Myocyte (in vitro differentiated cells): Measurements from ENCODE around the gene TBC1D22A. TPM values are rescaled to one million over a fixed set of nuclear protein-coding genes. Genes with fewer than 3 reads are reported as not detected.
"Not testable (repeated sequence)": the region's sequence is repeated elsewhere in the genome, so short reads cannot be mapped to it uniquely, and the experiment has no call there.

ENCODE experiments used
- DNase-seq: peaks from one replicate; pipeline ENCODE4 v3.0.0-alpha.2; 2012; ENCODE audit warnings: low read depth
- total RNA-seq: library from RNA; depleted of rRNA; stranded (reverse); fragments of >200 nt; gene quantifications from 2 replicates; pipeline ENCODE4 v1.2.3, GENCODE V29; 2014

Gene TBC1D22A
- total RNA-seq, 1 donor from 2014 or later, result 15.9 TPM

- DNase-seq, result no peak
Observed at GRCh38 chr22:47111626-47112581, 349.5 kb downstream of the TBC1D22A start.

- DNase-seq, result no peak
Observed at GRCh38 chr22:47112582-47112965, 350.1 kb downstream of the TBC1D22A start.

GRCh38 chr22:47112994-47113852, 350.8 kb downstream of the TBC1D22A start:
- DNase-seq, result peak; percentile 51

GRCh38 chr22:47113853-47114415, 351.5 kb downstream of the TBC1D22A start:
- no peak for DNase-seq

GRCh38 chr22:47114813-47115517, 352.5 kb downstream of the TBC1D22A start:
- DNase-seq, result no peak

- DNase-seq, result no peak
Observed at GRCh38 chr22:47115518-47115890, 353.1 kb downstream of the TBC1D22A start.

- no peak for DNase-seq
Observed at GRCh38 chr22:47115921-47116320, 353.5 kb downstream of the TBC1D22A start.

- DNase-seq, result peak; percentile 71
Observed at GRCh38 chr22:47116426-47117341, 354.2 kb downstream of the TBC1D22A start.

- not testable (repeated sequence) for DNase-seq
Observed at GRCh38 chr22:47117442-47117841, 355.0 kb downstream of the TBC1D22A start.

- DNase-seq, result no peak
Observed at GRCh38 chr22:47119181-47119580, 356.7 kb downstream of the TBC1D22A start.

GRCh38 chr22:47120399-47120798, 357.9 kb downstream of the TBC1D22A start:
- DNase-seq, result no peak

- DNase-seq, result no peak
Observed at GRCh38 chr22:47121791-47122190, 359.3 kb downstream of the TBC1D22A start.

- DNase-seq, result no peak
Observed at GRCh38 chr22:47122441-47123000, 360.1 kb downstream of the TBC1D22A start.

- no peak for DNase-seq
Observed at GRCh38 chr22:47123006-47123826, 360.8 kb downstream of the TBC1D22A start.

GRCh38 chr22:47123827-47124442, 361.5 kb downstream of the TBC1D22A start:
- DNase-seq, result no peak

GRCh38 chr22:47124451-47124881, 362.0 kb downstream of the TBC1D22A start:
- DNase-seq, result no peak

GRCh38 chr22:47124961-47125360, 362.5 kb downstream of the TBC1D22A start:
- no peak for DNase-seq

- no peak for DNase-seq
Observed at GRCh38 chr22:47125603-47126002, 363.2 kb downstream of the TBC1D22A start.
